Muscle layer of colon (tissue), 2 donors: ENCODE results near the gene MARK2.
A peak's percentile ranks its signal among the peaks of the same experiment; 100 is the strongest.

ENCODE experiments used
- H3K27ac ChIP-seq: one replicate; pipeline ENCODE4 v1.7.0; 2013; ENCODE audit warnings: low read depth, mild to moderate bottlenecking, low read length, moderate library complexity
- H3K27me3 ChIP-seq, 2 donors: one replicate each; pipeline ENCODE4 v1.7.0; 2013; ENCODE audit warnings: low read length in 2 of 2, mild to moderate bottlenecking in 2 of 2; ENCODE audit not compliant: insufficient read depth in 2 of 2, control insufficient read depth in 1 of 2
- H3K36me3 ChIP-seq: one replicate; pipeline ENCODE4 v1.7.0; 2013; ENCODE audit warnings: mild to moderate bottlenecking, low read length; ENCODE audit not compliant: insufficient read depth
- H3K4me1 ChIP-seq: one replicate; pipeline ENCODE4 v1.7.0; 2013; ENCODE audit warnings: mild to moderate bottlenecking, low read length; ENCODE audit not compliant: insufficient read depth
- H3K4me3 ChIP-seq, 2 donors: one replicate each; pipeline ENCODE4 v1.7.0; 2013; ENCODE audit warnings: low read length in 2 of 2, low read depth in 1 of 2, mild to moderate bottlenecking in 1 of 2, moderate library complexity in 1 of 2
- H3K9ac ChIP-seq: one replicate; pipeline ENCODE4 v1.7.0; 2013; ENCODE audit warnings: low read length
- H3K9me3 ChIP-seq: one replicate; pipeline ENCODE4 v1.7.0; 2013; ENCODE audit warnings: mild to moderate bottlenecking, low read length
- donor health status: abdominal sarcoma.
- donor health status: Adenocarcinoma of cecum.

MARK2 gene

GRCh38 chr11:63845303-63845702 is 6.4 kb downstream of the MARK2 start:
- H3K4me3 ChIP-seq = no peak overlapping the region
- no peaks in the 10 kb centered on the region for H3K27me3 ChIP-seq
- peak overlapping the region; percentile 24 for H3K27ac ChIP-seq
- H3K9ac ChIP-seq = no peak overlapping the region
- peaks cover 31% of the 10 kb centered on the region for H3K4me1 ChIP-seq
- peaks cover 25% of the 10 kb centered on the region for H3K36me3 ChIP-seq
- H3K9me3 ChIP-seq = no peaks in the 10 kb centered on the region

- no peak overlapping the region for H3K27ac ChIP-seq
- H3K27me3 ChIP-seq = no peaks in the 10 kb centered on the region
- no peaks in the 10 kb centered on the region for H3K9me3 ChIP-seq
- no peak overlapping the region for H3K4me3 ChIP-seq
- peaks cover 24% of the 10 kb centered on the region for H3K4me1 ChIP-seq
- peaks cover 22% of the 10 kb centered on the region for H3K36me3 ChIP-seq
- no peak overlapping the region for H3K9ac ChIP-seq
Measured at GRCh38 chr11:63845911-63846310, 7.0 kb downstream of the MARK2 start.

- Histone ChIP-seq H3K4me1 (peaks cover 24% of the 10 kb centered on the region), H3K9ac (no peak overlapping the region), H3K9me3 (no peaks in the 10 kb centered on the region), H3K27ac (no peak overlapping the region), H3K27me3 (no peaks in the 10 kb centered on the region), H3K4me3 (no peak overlapping the region), H3K36me3 (peaks cover 23% of the 10 kb centered on the region)
Measured at GRCh38 chr11:63846897-63847296, 8.0 kb downstream of the MARK2 start.

GRCh38 chr11:63847363-63847762 is 8.5 kb downstream of the MARK2 start:
- Histone ChIP-seq H3K9ac (no peak overlapping the region), H3K4me1 (peaks cover 25% of the 10 kb centered on the region), H3K9me3 (no peaks in the 10 kb centered on the region), H3K36me3 (peaks cover 19% of the 10 kb centered on the region), H3K27me3 (no peaks in the 10 kb centered on the region), H3K4me3 (no peak overlapping the region), H3K27ac (no peak overlapping the region)

DNA sequence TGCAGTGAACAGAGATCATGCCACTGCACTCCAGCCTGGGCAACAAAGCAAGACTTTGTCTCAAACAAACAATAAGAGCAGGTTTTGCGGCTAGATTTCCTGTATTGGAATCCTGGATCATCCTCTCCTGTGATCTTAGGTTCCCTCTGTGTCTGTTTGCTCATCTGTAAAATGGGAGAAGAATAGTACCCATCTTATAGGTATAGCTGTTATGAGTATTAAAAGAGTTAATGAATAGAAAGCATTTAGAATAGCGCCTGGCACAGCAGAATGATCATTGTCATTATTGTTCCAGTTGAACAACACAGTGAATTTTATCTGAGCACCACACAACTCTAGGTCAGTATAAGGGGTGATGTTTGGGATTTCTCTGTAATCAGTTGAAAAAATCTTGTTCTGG is 10.8 kb downstream of the MARK2 start:
- Histone ChIP-seq H3K4me3 (no peak overlapping the region), H3K27ac (no peak overlapping the region), H3K27me3 (no peaks in the 10 kb centered on the region), H3K9ac (no peak overlapping the region), H3K36me3 (peaks cover 8% of the 10 kb centered on the region), H3K4me1 (peaks cover 17% of the 10 kb centered on the region), H3K9me3 (no peaks in the 10 kb centered on the region)

DNA sequence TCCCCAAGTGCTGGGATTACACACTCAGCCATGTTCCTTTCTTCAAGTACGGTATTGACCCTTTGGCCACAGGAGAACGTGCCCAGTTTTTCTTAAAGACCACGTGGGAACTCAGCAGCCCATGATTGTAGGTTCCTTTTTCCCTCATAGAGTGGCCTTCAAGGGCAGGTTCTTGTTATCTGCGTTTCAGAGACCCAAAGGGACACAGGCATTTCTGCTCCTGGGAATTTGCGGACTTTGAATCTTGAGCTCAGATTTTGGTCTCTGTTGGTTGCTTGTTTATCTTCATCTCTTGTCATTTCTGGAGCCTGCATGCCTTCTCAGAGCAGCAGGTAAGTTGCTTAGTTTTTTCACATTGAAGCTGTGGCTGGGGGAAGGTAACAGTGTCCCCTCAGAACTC is 12.0 kb downstream of the MARK2 start:
- Histone ChIP-seq H3K27ac (no peak overlapping the region), H3K9me3 (no peaks in the 10 kb centered on the region), H3K4me1 (peaks cover 12% of the 10 kb centered on the region), H3K4me3 (no peak overlapping the region), H3K36me3 (peaks cover 5% of the 10 kb centered on the region), H3K9ac (no peak overlapping the region), H3K27me3 (no peaks in the 10 kb centered on the region)

- Histone ChIP-seq H3K4me3 (no peak overlapping the region), H3K9me3 (no peaks in the 10 kb centered on the region), H3K27ac (no peak overlapping the region), H3K36me3 (peaks cover 5% of the 10 kb centered on the region), H3K27me3 (no peaks in the 10 kb centered on the region), H3K4me1 (peaks cover 11% of the 10 kb centered on the region), H3K9ac (no peak overlapping the region)
Measured at GRCh38 chr11:63851364-63851763, 12.5 kb downstream of the MARK2 start.

DNA sequence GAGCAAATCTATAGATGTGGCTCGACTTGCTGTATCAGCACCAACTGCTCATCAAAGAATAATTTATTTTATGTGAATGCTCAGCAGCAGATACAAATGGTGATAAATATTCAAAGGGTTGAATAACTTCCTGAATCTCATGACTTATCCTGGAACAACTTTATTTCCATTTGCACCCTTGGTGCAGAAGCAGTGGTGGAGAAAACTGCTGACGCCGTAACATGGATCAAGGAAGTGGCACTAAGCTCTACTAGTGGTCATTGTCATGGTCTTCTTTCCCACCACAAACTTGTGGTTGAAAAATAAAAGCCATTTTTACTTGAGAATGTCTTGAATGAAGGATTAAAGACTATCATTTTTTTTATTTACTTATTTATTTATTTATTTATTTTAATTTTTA is 14.6 kb downstream of the MARK2 start:
- H3K9ac ChIP-seq = no peak overlapping the region

DNA sequence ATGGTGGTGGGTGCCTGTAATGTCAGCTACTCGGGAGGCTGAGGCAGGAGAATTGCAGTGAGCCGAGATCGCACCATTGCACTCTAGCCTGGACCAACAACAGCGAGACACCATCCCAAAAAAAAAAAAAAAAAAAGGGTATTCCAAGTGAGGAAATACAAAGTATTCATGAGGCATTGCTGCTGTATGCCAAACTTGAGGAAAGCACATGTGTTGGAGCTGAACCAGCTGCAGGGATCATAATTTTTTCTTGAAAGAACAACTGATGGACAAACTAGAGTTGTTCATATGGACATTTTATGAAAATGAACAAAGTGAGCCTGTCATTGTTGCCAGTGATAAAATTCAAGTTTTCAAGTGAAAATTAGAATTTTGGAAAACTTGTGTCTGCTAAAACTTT is 15.8 kb downstream of the MARK2 start:
- peaks cover 5% of the 10 kb centered on the region for H3K36me3 ChIP-seq
- no peaks in the 10 kb centered on the region for H3K27me3 ChIP-seq
- no peaks in the 10 kb centered on the region for H3K9me3 ChIP-seq
- H3K4me3 ChIP-seq = no peak overlapping the region
- H3K9ac ChIP-seq = no peak overlapping the region
- peaks cover 11% of the 10 kb centered on the region for H3K4me1 ChIP-seq
- no peak overlapping the region for H3K27ac ChIP-seq

More for the DNA sequence above, 14.6 kb downstream of the MARK2 start:
- H3K27me3 ChIP-seq = no peaks in the 10 kb centered on the region
- no peaks in the 10 kb centered on the region for H3K9me3 ChIP-seq
- H3K4me1 ChIP-seq = peaks cover 11% of the 10 kb centered on the region
- H3K36me3 ChIP-seq = peaks cover 5% of the 10 kb centered on the region
- H3K27ac ChIP-seq = no peak overlapping the region
- H3K4me3 ChIP-seq = no peak overlapping the region

GRCh38 chr11:63855975-63856374 is 17.1 kb downstream of the MARK2 start:
- Histone ChIP-seq H3K27ac (no peak overlapping the region), H3K27me3 (no peaks in the 10 kb centered on the region), H3K9me3 (no peaks in the 10 kb centered on the region), H3K4me1 (peaks cover 10% of the 10 kb centered on the region), H3K9ac (no peak overlapping the region), H3K36me3 (peaks cover 3% of the 10 kb centered on the region), H3K4me3 (no peak overlapping the region)

GRCh38 chr11:63858628-63859550 is 20.0 kb downstream of the MARK2 start:
- H3K27me3 ChIP-seq = no peaks in the 10 kb centered on the region
- H3K27ac ChIP-seq = no peak overlapping the region
- H3K9me3 ChIP-seq = no peaks in the 10 kb centered on the region
- H3K4me1 ChIP-seq = no peaks in the 10 kb centered on the region
- no peak overlapping the region for H3K4me3 ChIP-seq
- H3K9ac ChIP-seq = no peak overlapping the region
- H3K36me3 ChIP-seq = peaks cover 7% of the 10 kb centered on the region

GRCh38 chr11:63862923-63863322 is 24.0 kb downstream of the MARK2 start:
- H3K9me3 ChIP-seq = no peaks in the 10 kb centered on the region
- no peak overlapping the region for H3K4me3 ChIP-seq
- no peaks in the 10 kb centered on the region for H3K27me3 ChIP-seq
- peaks cover 5% of the 10 kb centered on the region for H3K4me1 ChIP-seq
- H3K27ac ChIP-seq = no peak overlapping the region
- no peak overlapping the region for H3K9ac ChIP-seq
- peaks cover 7% of the 10 kb centered on the region for H3K36me3 ChIP-seq
